Activated CD8-positive, alpha-beta T cell treated with anti-CD3 and anti-CD28 coated beads, Interleukin-2, amount 10 ng/mL, durations not matched to agents 7 days and 5 days (primary cell): ENCODE results near the gene UCN2. TPM values are rescaled to one million over a fixed set of nuclear protein-coding genes. Genes with fewer than 3 reads are reported as not detected.

Source experiments
- microRNA-seq: library from miRNA; unstranded; fragments of <30 nt; microRNA quantifications from one replicate; pipeline ENCODE4 v1.2.0, GENCODE V29; 2022
- total RNA-seq, 2 experiments: library from RNA; stranded (reverse); gene quantifications; one replicate each; pipeline ENCODE4 v1.2.3, GENCODE V29; 2021

Gene UCN2
- total RNA-seq, 2 experiments from 2014 or later = not detected

Small RNA genes within 50 kb of the gene (microRNA-seq; reads per million reads assigned to microRNA genes)
- gene MIR6823 = not detected
- not detected for gene MIR711

Other genes starting within 250 kb of the UCN2 start
- gene SPINK8, start 230.1 kb downstream of the UCN2 start, total RNA-seq = not detected
- gene FBXW12, start 191.6 kb downstream of the UCN2 start, total RNA-seq = not detected
- 1 to 10 TPM in 1 of 2 experiments, under 1 TPM in 1; 0.76 to 1.7 TPM for gene PLXNB1, start 133.7 kb downstream of the UCN2 start, total RNA-seq
- gene CCDC51, start 123.7 kb downstream of the UCN2 start, total RNA-seq = 10 to 100 TPM; 16.3 to 16.5 TPM
- 100 to 1,000 TPM; 339 to 364 TPM for gene TMA7, start 123.5 kb downstream of the UCN2 start, total RNA-seq
- 10 to 100 TPM; 18.8 to 20.3 TPM for gene ATRIP, start 117.0 kb downstream of the UCN2 start, total RNA-seq
- 100 to 1,000 TPM; 195 to 201 TPM for gene SHISA5, start 59.6 kb downstream of the UCN2 start, total RNA-seq
- 10 to 100 TPM; 42.8 to 49.1 TPM for gene PFKFB4, start 7.0 kb downstream of the UCN2 start, total RNA-seq
- 1 to 10 TPM; 1.2 to 1.6 TPM for gene COL7A1, start 31.5 kb upstream of the UCN2 start, total RNA-seq
- gene UQCRC1, start 45.9 kb upstream of the UCN2 start, total RNA-seq = 100 to 1,000 TPM; 196 to 202 TPM
- under 1 TPM in 1 of 2 experiments, not detected in 1; 0.39 TPM for gene TMEM89, start 58.0 kb upstream of the UCN2 start, total RNA-seq
- 10 to 100 TPM; 58.0 to 61.5 TPM for gene SLC26A6, start 71.7 kb upstream of the UCN2 start, total RNA-seq
- 10 to 100 TPM; 19.5 to 20.2 TPM for gene CELSR3, start 99.1 kb upstream of the UCN2 start, total RNA-seq
- gene NCKIPSD, start 122.1 kb upstream of the UCN2 start, total RNA-seq = 10 to 100 TPM; 56.5 to 57.1 TPM
- 10 to 100 TPM; 49.6 to 50.4 TPM for gene IP6K2, start 153.4 kb upstream of the UCN2 start, total RNA-seq